GM13976 (cell line): ENCODE results near the gene NBEAL2.

ENCODE experiments used
- DNase-seq: peaks from one replicate; pipeline ENCODE4 v3.0.0; 2012; ENCODE audit warnings: low spot score
- in situ Hi-C: fragments of 300-500 bp; cut with MboI; formaldehyde crosslinking; loops from one replicate; pipeline ENCODE4 v1.12.0; 2022; ENCODE audit warnings: low sequenced_read_pairs, mixed read lengths, inconsistent platforms; ENCODE audit not compliant: unreplicated experiment
- TF ChIP-seq, protein P1 (sequence below): IDR thresholded peaks from 2 replicates; pipeline ENCODE4 v1.5.1; 2012; ENCODE audit warnings: borderline replicate concordance, mild to moderate bottlenecking; ENCODE audit not compliant: insufficient read depth; ENCODE audit errors: extremely low read depth, missing control alignments, control extremely low read depth

Gene NBEAL2

DNA sequence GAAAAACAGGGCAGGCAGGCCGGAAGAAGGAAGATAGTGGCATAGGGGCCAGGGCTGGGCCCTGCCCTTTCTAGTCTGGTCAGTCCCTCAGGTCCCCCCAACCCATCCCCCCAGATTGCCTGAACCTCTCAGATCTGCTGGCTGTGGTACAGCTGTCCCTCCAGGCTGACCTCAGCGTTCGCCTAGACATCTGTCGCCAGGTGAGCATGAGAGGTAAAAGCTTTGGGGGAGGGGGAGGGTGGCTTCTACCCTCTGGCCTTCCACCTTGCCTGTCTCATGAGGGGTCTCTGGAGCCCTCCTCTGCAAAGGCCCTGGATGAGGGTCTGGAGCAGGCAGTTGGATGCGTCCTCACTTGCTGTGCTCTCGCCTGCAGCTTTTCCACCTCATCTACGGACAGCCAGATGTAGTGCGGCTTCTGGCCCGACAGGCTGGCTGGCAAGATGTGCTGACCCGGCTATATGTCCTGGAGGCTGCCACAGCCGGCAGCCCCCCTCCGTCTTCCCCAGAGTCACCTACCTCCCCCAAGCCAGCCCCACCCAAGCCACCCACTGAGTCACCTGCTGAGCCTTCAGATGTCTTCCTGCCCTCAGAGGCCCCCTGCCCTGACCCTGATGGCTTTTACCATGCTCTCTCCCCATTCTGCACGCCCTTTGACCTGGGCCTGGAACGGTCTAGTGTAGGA is 20.2 kb downstream of the NBEAL2 start:
- in situ Hi-C loops, result loop anchor here (25.0 kb wide), 1 partner anchor 363 kb away; no protein-coding TSS in a partner anchor
- no peak for DNase-seq
- TF ChIP-seq, protein P1, sequence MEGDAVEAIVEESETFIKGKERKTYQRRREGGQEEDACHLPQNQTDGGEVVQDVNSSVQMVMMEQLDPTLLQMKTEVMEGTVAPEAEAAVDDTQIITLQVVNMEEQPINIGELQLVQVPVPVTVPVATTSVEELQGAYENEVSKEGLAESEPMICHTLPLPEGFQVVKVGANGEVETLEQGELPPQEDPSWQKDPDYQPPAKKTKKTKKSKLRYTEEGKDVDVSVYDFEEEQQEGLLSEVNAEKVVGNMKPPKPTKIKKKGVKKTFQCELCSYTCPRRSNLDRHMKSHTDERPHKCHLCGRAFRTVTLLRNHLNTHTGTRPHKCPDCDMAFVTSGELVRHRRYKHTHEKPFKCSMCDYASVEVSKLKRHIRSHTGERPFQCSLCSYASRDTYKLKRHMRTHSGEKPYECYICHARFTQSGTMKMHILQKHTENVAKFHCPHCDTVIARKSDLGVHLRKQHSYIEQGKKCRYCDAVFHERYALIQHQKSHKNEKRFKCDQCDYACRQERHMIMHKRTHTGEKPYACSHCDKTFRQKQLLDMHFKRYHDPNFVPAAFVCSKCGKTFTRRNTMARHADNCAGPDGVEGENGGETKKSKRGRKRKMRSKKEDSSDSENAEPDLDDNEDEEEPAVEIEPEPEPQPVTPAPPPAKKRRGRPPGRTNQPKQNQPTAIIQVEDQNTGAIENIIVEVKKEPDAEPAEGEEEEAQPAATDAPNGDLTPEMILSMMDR, result no peak

GRCh38 chr3:47000198-47000815 is 20.8 kb downstream of the NBEAL2 start:
- TF ChIP-seq, protein P1, result no peak
- in situ Hi-C loops, result loop anchor here (25.0 kb wide), 1 partner anchor 362 kb away; no protein-coding TSS in a partner anchor
- DNase-seq, result no peak

DNA sequence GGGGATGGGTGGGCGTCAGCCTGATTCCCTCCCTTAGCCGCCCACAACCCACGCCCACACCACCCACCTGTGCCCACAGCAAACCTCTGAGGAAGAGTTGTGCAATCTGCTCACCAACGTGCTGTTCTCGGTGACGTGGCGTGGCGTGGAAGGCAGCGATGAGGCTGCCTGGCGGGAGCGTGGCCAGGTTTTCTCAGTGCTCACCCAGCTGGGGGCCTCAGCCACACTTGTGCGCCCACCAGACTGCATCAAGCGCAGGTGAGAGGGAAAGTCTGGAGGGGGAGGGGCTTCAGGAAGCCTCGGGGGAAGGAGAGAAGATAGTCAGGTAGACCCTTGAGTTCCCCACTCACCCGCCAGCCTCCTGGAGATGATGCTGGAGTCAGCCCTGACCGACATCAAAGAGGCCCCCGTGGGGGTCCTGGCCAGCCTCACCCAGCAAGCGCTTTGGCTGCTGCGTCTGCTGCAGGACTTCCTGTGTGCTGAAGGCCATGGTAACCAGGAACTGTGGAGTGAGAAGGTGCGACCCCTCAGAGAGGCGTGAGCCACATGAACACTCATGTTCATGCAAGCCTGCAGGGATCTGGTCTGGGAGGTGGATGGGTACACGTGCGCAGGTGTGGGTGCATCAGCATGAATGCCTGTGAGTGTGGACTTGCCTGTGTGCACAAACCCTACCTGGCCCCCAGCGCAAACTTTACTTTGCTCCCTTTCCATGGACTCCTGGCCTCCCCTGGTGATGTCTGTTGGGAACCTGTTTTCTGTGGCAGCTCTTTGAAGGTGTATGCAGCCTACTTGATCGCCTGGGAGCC is 21.7 kb downstream of the NBEAL2 start:
- no peak for DNase-seq
- in situ Hi-C loops, result loop anchor here (25.0 kb wide), 1 partner anchor 361 kb away; no protein-coding TSS in a partner anchor
- TF ChIP-seq, protein P1, result no peak

- in situ Hi-C loops, result loop anchor here (25.0 kb wide), 1 partner anchor 361 kb away; no protein-coding TSS in a partner anchor
- TF ChIP-seq, protein P1, result no peak
- DNase-seq, result no peak
Measured at GRCh38 chr3:47001731-47002170, 22.3 kb downstream of the NBEAL2 start.

- no peak for DNase-seq
- TF ChIP-seq, protein P1, result peak; percentile 11
- in situ Hi-C loops, result loop anchor here (25.0 kb wide), 1 partner anchor 360 kb away; no protein-coding TSS in a partner anchor
Measured at GRCh38 chr3:47002171-47003055, 22.9 kb downstream of the NBEAL2 start.
